Vagina (tissue), 2 donors: ENCODE results near the gene KRTAP5-10. TPM values are rescaled to one million over a fixed set of nuclear protein-coding genes. Genes with fewer than 3 reads are reported as not detected.

Experiments
- DNase-seq, 2 donors: peaks; one replicate each; pipeline ENCODE4 v3.0.0-alpha.2; 2017; ENCODE audit errors: extremely low spot score in 2 of 2
- H3K27ac ChIP-seq: fragments of 200-600 bp; sonication (generic); one replicate; pipeline ENCODE4 v1.5.1; 2019
- H3K27me3 ChIP-seq: fragments of 200-600 bp; sonication (generic); one replicate; pipeline ENCODE4 v1.5.1; 2019
- H3K36me3 ChIP-seq, 2 donors: fragments of 200-600 bp; sonication (generic); one replicate each; pipeline ENCODE4 v1.5.1; 2017 to 2019
- H3K4me1 ChIP-seq: fragments of 200-600 bp; sonication (generic); one replicate; pipeline ENCODE4 v1.5.1; 2019
- H3K4me3 ChIP-seq, 2 donors: fragments of 200-600 bp; sonication (generic); 1 replicate in 1 of 2; 2 replicates in 1 of 2; pipeline ENCODE4 v1.5.1; 2016 to 2019
- H3K9me3 ChIP-seq: fragments of 200-600 bp; sonication (generic); one replicate; pipeline ENCODE4 v1.5.1; 2019
- POLR2A ChIP-seq, 2 donors: fragments of 450-650 bp; IDR thresholded peaks; one replicate each; pipeline ENCODE4 v1.6.1; 2017; ENCODE audit warnings: antibody characterized with exemption in 2 of 2, mild to moderate bottlenecking in 2 of 2, moderate library complexity in 2 of 2
- POLR2AphosphoS5 ChIP-seq, 2 donors: sonication (generic); formaldehyde crosslinking; IDR thresholded peaks; one replicate each; pipeline ENCODE4 v1.9.0; 2017; ENCODE audit warnings: antibody characterized with exemption in 2 of 2, mild to moderate bottlenecking in 2 of 2, low read depth in 1 of 2; ENCODE audit not compliant: insufficient read depth in 1 of 2
- intact Hi-C: fragments of 100-400 bp; cut with DNase I; formaldehyde crosslinking; loops from one replicate; pipeline ENCODE4 v1.15.1; 2023
- total RNA-seq: library from RNA; depleted of rRNA; stranded (reverse); fragments of >200 nt; gene quantifications from one replicate; pipeline ENCODE4 v1.2.3, GENCODE V29; 2016
- TF ChIP-seq, protein P1 (sequence below), 3 experiments: fragments of 450-650 bp in 2 of 3; fragments of 200-600 bp in 1 of 3; sonication (generic) in 1 of 3; IDR thresholded peaks; one replicate each; pipeline ENCODE4 v1.5.1; 2017 to 2019; ENCODE audit warnings: antibody characterized with exemption in 3 of 3, mild to moderate bottlenecking in 2 of 3, moderate library complexity in 2 of 3

KRTAP5-10 gene
- total RNA-seq, 1 donor from 2014 or later: not detected

DNA sequence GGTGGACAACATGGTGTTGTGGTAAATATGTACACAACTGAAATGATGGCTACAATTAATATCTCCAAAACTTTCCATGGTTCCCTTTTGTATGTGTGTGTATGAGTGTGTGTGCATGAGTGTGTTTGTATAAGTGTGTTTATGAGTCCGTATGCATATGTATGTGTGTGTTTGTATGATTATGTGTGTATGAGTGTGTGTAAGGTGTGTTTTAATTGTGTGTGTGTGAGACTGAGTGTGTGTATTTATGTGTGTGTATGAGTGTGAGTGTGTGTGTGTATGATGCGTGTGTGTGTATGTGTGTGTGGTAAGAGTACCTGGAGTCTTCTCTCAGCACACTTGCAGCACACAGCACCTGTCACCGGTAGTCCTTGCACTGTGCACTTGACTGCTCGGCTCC lies 9.3 kb upstream of the KRTAP5-10 start:
- no peak for TF ChIP-seq POLR2AphosphoS5 (IDR thresholded peaks at IDR 0.05; ENCODE audit: insufficient read depth in 1 of 2, low read depth in 1 of 2)
- TF ChIP-seq, protein P1, sequence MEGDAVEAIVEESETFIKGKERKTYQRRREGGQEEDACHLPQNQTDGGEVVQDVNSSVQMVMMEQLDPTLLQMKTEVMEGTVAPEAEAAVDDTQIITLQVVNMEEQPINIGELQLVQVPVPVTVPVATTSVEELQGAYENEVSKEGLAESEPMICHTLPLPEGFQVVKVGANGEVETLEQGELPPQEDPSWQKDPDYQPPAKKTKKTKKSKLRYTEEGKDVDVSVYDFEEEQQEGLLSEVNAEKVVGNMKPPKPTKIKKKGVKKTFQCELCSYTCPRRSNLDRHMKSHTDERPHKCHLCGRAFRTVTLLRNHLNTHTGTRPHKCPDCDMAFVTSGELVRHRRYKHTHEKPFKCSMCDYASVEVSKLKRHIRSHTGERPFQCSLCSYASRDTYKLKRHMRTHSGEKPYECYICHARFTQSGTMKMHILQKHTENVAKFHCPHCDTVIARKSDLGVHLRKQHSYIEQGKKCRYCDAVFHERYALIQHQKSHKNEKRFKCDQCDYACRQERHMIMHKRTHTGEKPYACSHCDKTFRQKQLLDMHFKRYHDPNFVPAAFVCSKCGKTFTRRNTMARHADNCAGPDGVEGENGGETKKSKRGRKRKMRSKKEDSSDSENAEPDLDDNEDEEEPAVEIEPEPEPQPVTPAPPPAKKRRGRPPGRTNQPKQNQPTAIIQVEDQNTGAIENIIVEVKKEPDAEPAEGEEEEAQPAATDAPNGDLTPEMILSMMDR (IDR thresholded peaks at IDR 0.05): no peak
- TF ChIP-seq POLR2A (IDR thresholded peaks at IDR 0.05): no peak
- Histone ChIP-seq H3K4me3 (no peak overlapping the region), H3K9me3 (no peaks in the 10 kb centered on the region), H3K27me3 (no peaks in the 10 kb centered on the region), H3K4me1 (no peaks in the 10 kb centered on the region), H3K27ac (no peak overlapping the region), H3K36me3 (no peaks in the 10 kb centered on the region)
- intact Hi-C loops: no loop called here
- no peak for DNase-seq

DNA sequence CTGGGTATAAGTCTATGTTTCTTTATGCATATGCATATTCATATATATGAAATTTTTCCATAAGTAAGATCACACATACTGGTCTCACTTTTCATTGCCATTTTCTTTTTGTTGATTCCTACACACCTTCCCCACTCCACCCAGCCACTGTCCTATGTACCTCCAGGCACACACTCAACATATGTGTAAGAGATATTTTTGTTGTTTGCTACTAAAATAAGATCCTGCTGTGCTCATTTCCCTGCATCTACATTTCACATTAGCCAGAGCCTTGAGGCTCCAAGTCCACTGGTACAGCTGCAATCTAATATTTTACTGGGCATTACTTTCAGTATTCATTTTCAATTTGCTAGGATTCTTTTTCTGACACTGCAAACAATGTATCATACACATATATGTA lies 8.1 kb upstream of the KRTAP5-10 start:
- Histone ChIP-seq H3K27me3 (no peaks in the 10 kb centered on the region), H3K9me3 (no peaks in the 10 kb centered on the region), H3K27ac (no peak overlapping the region), H3K4me3 (no peak overlapping the region), H3K4me1 (no peaks in the 10 kb centered on the region), H3K36me3 (no peaks in the 10 kb centered on the region)
- no peak for DNase-seq
- TF ChIP-seq, protein P1 (IDR thresholded peaks at IDR 0.05): no peak
- TF ChIP-seq POLR2AphosphoS5 (IDR thresholded peaks at IDR 0.05; ENCODE audit: insufficient read depth in 1 of 2, low read depth in 1 of 2) (no peak), POLR2A (IDR thresholded peaks at IDR 0.05) (no peak)
- intact Hi-C loops: no loop called here

DNA sequence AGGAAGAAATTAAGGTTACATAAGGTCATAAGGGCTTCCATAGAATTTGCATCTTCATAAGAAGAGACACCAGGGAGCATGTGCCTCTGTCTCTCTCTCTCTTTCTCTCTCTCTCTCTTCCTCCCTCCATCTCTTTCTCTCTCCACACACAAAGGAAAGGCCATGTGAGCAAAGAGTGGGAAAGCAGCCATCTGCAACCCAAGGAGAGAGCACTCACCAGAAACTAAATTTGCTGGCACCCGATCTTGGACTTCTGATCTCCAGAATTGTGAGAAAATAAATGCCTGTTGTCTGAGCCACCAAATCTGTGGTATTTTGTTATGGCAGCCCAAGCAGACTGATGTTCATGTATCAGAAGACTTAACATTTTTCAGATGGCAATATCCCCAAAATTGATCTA lies 6.4 kb upstream of the KRTAP5-10 start:
- no peak for DNase-seq
- intact Hi-C loops: no loop called here
- no peak for TF ChIP-seq POLR2AphosphoS5 (IDR thresholded peaks at IDR 0.05; ENCODE audit: insufficient read depth in 1 of 2, low read depth in 1 of 2)
- no peak for TF ChIP-seq POLR2A (IDR thresholded peaks at IDR 0.05)
- TF ChIP-seq, protein P1 (IDR thresholded peaks at IDR 0.05): no peak

DNA sequence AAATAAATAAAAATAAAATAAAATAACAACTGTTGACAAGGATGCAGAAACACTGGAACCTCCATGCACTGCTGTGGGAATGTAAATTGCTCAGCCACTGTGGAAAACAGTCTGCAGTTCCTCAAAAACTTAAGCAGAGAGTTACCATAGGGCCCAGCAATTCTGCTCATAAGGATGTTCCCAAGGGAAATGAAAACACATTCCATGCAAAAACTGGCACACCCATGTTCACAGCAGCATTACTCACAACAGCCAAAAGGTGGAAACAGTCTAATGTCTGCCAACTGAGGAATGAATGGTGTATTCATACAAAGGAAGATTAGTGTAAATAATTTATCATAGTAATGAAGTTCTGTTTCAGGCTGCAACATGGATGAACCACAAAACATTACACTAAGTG lies 3.2 kb upstream of the KRTAP5-10 start:
- Histone ChIP-seq H3K9me3 (no peaks in the 10 kb centered on the region), H3K4me1 (no peaks in the 10 kb centered on the region), H3K27me3 (no peaks in the 10 kb centered on the region), H3K27ac (no peak overlapping the region), H3K4me3 (no peak overlapping the region), H3K36me3 (no peaks in the 10 kb centered on the region)
- no peak for DNase-seq
- TF ChIP-seq POLR2A (IDR thresholded peaks at IDR 0.05): no peak
- intact Hi-C loops: no loop called here

More for the DNA sequence above, 6.4 kb upstream of the KRTAP5-10 start:
- no peak overlapping the region for H3K27ac ChIP-seq
- H3K4me1 ChIP-seq: no peaks in the 10 kb centered on the region
- H3K9me3 ChIP-seq: no peaks in the 10 kb centered on the region
- H3K27me3 ChIP-seq: no peaks in the 10 kb centered on the region
- no peak overlapping the region for H3K4me3 ChIP-seq
- no peaks in the 10 kb centered on the region for H3K36me3 ChIP-seq

DNA sequence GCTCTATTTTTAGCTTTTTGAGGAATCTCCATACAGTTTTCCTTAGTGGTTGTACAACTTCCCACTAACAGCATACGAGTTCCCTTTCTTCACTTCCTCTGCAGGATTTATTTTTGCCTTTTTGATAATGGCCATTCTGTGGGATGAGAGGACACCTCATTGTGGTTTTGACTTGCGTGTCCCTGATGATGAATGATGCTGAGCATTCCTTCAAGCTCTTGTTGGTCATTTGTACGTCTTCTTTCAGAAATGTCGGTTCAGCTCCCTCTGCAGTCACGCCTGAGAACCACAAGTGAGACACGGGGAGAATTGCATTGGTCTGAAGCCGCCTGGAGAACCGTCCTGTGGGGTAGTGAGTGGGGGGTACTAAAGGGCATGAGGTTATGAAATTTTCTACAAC lies 2.0 kb upstream of the KRTAP5-10 start:
- H3K4me3 ChIP-seq: no peak overlapping the region
- DNase-seq: no peak
- H3K36me3 ChIP-seq: no peaks in the 10 kb centered on the region
- H3K4me1 ChIP-seq: no peaks in the 10 kb centered on the region
- no peaks in the 10 kb centered on the region for H3K9me3 ChIP-seq
- no peak overlapping the region for H3K27ac ChIP-seq
- H3K27me3 ChIP-seq: no peaks in the 10 kb centered on the region
- TF ChIP-seq POLR2A (IDR thresholded peaks at IDR 0.05) (no peak), POLR2AphosphoS5 (IDR thresholded peaks at IDR 0.05; ENCODE audit: insufficient read depth in 1 of 2, low read depth in 1 of 2) (no peak)
- TF ChIP-seq, protein P1 (IDR thresholded peaks at IDR 0.05): no peak
- intact Hi-C loops: no loop called here

DNA sequence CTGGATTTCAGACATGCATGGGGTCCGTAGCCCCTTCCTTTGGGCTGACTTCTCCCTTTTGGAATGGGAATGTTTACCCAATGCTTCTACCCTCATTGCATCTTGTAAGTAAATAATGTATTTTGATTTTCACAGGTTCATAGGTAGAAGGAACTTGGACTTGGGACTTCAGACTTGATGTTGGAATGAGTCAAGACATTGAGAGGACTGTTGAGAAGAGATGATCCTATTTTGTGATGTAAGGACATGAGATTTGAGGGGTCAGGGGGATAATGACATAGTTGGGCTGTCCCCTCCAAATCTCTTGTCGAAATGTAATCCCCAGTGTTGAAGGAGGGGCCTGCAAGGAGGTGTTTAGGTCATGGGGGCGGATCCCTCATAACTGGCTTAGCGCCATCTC lies 933 bp upstream of the KRTAP5-10 start:
- TF ChIP-seq POLR2AphosphoS5 (IDR thresholded peaks at IDR 0.05; ENCODE audit: insufficient read depth in 1 of 2, low read depth in 1 of 2) (no peak), POLR2A (IDR thresholded peaks at IDR 0.05) (no peak)
- TF ChIP-seq, protein P1 (IDR thresholded peaks at IDR 0.05): no peak
- no peaks in the 10 kb centered on the region for H3K27me3 ChIP-seq
- no peak overlapping the region for H3K4me3 ChIP-seq
- no peak for DNase-seq
- intact Hi-C loops: no loop called here
- H3K9me3 ChIP-seq: no peaks in the 10 kb centered on the region
- no peak overlapping the region for H3K27ac ChIP-seq
- no peaks in the 10 kb centered on the region for H3K36me3 ChIP-seq
- H3K4me1 ChIP-seq: no peaks in the 10 kb centered on the region
